GM18526 (cell line): ENCODE data around the gene ABI3.
A peak's percentile ranks its signal among the peaks of the same experiment; 100 is the strongest.

Source experiments
- POLR2A ChIP-seq: IDR thresholded peaks from 3 replicates; pipeline ENCODE4 v1.6.1; 2011; ENCODE audit not compliant: insufficient read length; ENCODE audit errors: extremely low read depth

ABI3 gene

DNA sequence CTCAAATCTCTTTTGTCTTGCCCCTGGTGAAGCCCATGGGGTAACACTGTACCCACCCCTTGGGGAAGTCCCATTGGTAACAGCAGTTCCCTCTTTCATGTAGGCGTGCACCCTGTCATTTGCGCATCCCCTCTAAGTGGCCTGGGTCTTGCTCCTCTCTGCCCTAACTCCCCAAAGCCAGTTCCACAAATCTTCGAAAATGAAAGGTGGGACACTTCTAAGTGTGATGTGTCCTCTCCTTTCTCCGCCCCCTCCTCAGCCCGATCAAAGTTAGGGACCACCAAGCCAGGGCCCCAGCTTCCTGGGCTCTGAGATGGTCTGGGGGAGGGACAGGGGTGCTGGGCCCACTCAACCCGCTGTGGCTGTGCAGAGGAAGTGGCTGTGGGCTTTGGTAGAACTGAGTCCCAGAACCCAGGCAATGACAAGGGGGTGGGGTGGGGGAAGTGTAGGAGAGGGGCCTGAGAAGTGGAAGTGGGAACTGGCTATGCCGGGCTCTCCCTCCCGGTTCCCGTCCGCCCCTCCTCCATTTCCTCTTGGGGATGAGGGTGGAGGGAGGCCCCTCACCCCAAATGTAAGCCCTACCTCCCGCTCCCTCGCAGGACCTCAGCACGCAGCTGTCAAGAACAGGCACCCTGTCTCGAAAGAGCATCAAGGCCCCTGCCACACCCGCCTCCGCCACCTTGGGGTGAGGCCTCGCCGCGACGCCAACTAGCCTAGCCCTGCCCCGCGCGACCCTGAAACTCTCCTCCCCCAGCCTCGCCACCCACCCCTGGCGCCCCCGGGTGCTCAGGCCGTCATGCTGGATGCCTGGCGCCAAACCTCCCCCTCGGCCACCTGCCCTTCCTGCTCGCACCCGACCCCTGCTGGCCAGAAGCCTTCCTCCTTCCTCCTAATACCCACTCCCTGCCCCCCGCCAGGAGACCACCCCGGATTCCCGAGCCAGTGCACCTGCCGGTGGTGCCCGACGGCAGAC is 8.7 kb downstream of the ABI3 start:
- no peak for TF ChIP-seq POLR2A

DNA sequence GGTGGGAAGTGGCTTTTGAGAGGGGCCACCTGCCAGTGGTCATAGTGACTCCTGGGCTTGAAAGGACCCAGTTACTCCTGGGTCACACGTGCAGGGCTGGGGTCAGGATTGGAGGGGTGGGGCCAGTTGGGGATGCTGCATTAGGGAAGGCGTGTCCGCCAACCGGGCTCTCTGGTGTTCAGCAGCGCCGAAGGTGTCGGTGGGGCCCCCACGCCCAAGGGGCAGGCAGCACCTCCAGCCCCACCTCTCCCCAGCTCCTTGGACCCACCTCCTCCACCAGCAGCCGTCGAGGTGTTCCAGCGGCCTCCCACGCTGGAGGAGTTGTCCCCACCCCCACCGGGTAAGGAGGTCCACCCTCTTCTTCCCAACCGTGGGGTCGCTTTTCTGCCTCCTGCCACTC is 9.5 kb downstream of the ABI3 start:
- TF ChIP-seq POLR2A: no peak

DNA sequence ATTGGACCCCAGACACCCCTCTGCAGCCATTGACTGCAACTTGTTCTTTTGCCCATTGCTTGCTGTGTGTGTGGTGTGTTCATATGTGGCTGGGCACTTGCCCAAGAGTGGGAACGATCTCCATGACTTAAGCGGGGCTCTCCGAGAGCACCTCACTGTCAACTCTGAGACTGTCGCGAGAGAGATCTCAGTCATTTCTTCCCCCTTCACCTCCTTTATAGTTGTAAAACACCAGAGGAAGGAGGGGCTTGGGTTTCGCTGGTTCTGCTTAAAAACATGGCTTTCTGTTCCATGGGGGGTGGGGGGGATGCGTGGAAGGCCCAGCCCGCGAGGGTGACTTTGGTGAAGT is 12.6 kb downstream of the ABI3 start:
- peak; percentile 8 for TF ChIP-seq POLR2A

DNA sequence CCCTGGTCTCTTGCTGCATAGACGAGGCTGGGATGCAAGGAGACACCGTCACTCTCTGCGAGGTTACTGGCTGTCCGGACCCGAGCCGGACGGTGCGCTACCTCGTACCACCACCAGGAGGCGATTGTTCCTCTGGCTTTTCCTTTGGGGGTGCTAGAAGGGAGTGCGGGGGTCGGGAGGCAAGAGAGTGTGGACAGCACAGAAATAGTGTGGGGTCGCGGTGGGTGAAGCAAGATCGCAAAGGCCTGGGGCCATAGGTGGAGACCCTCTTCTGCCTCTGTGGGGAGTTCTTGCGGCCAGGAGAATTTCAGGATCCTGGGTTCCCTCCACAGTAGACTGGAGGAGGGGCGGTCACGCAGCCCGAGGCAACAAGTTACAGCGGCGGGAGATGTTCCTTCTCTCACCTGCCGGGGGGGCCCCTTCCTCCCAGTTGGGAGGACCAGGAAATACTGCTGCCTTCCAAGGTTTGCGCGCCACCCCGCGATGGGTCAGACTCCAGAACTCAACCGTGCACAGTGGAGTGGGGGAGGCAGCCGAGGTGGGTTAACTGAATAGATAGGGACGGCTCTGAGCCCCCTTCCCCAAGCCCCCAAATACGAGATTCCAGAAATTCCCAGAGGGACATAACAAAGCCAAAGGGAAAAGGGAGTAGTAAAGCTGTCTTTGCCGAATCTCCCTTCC is 13.2 kb downstream of the ABI3 start:
- no peak for TF ChIP-seq POLR2A

DNA sequence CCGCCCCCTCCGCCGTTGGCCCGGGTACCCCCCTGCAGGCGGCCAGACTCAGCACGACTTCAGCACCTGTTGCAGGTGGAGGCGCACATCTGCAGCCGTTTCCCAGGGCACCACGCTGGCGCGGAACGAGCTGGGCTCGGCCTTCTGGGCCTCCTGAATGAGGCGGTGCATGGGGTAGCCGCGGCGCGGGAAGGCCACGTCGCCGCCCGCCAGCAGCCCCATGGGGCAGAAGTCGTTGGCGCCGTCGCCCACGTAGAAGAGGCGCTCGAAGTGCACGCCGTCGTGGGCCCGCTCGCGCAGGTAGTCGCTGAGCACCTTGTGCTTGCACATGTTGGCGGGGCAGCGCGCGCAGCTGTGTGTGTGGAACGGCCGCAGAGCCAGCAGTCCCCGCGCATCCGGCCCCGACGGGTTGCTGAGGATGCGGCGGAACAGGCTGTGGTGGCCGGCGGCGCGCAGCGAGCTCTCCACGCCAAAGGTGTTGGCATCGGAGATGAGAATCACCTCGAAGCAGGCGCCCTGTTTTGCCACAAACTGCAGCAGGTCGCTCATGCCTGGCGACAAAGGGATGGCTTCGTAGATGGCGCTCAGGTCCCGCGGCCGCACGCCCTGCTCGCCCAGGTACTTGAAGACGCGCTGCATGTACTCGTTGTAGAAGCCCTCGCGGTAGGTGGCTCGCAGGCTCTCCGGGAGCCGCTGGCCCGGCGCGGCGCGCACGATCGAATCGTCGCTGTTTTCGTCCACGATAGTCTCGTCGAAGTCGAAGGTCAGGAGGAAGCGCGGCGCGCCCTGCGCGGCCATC is 13.9 kb downstream of the ABI3 start:
- TF ChIP-seq POLR2A: no peak

DNA sequence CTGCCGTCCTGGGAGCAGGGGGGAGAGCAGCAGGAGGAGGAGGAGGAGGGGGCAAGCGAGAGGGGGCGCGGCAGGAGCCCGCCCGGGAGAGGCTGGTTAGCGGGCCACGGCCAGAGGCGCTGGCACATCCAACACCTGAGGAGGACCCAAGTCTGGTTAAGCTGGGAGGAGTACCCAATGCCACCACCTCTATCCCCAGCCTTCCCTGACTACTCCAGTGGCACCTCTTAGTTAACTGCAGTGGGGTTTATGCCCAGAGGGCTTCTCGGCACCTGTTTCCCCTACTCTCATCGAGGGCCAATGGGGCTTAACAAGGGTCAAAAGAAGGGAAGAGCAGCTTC is 14.5 kb downstream of the ABI3 start:
- no peak for TF ChIP-seq POLR2A

DNA sequence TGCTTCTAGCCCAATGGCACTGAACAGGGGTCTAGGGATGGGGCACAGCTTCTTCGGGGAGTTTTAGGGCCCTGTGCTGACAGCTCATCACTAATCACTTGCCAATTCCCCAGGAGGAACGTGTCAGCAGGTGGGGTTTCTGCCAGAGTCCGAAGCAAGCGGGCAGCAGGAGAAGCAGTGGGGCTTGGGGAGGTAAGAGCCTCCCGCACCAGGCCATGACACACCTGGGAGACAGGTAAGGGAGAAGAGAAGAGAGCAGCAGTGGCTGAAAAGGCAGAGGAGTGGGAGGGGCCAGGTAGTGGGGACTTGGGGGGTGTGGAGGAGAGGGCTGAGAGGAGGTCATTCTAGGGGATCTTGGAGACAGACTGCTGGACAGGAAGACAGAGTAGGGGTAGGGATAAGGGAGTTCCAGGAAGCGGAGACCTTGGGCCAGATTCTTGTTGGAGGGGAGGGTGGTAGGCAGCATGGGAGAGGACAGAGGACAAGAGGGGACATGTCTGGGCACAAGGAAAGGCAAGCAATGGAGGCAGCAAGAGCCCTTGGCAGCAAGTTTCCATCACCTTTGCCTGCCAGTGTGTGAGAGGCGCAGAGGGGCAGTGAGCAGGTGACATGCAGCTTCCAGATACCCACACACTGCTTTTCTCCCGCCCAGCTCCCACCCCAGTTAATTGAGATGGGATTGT is 15.2 kb downstream of the ABI3 start:
- TF ChIP-seq POLR2A: no peak

DNA sequence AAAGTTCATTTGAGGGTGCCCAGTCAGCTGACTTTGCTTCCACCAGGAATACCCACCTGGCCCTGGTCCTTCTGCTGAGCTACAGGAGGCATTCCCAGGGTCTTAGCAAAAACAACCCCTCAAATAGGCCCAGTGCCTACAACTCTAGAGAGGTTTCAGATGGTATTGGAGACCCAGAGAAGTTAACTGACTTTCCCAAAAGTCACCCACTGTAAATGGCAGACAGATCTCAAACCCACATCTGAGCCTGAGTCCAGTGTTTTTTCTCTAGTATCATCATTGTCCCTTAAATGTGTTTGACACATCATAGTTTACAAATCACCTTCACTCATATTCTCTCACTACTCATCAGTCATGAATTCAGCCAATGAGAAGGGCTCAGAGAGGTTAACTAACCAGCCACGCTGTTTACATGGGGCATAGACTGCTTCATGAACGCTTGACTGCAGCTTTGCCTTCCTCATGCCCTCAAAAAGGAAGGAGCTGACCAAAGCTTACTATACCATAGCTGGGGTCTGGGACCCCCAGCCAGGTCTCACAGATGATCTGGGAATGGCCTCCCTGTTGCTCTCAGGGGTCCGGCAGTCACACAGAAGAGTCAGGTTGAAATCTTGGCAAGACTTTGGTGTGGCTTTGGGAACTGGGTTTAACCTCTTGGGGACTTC is 16.4 kb downstream of the ABI3 start:
- TF ChIP-seq POLR2A: no peak

DNA sequence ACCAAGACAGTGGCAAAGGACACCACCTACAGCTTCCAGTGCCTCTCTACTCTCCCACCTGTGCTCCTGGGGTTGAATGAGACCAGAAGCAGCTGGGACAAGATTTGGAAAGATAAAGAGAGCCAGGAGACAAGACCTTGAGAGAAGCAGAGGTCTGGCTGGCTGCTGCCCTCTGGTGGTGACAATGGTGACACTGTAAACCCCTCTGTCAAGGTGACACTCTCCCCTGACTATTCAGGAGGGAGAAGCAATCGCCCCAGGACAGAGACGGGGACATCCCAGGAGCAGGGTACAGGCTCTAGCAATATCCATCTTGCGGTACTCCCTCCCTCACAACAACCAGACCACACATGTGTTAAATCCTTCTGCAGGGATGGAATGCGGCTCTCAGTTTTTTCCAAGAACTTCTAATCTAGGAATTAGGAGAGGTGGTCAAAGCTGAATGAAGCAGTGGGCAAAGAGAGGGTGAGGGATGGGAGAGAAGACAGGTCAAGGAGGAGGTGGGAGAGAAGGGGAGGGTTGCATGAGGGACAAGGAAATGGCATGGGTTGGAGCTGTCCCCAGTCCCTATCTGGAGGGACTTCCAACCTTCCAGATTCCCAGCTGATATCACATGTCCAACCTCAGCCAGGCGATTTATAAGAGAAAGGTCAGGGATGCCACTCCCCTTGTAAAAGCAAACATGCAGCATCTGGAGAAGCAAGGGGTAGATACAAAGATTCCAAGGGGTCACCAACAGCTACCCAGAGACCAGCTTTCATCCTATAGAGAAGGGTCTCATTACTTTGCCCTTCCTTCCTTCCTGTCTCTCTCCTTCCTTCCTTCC is 17.1 kb downstream of the ABI3 start:
- no peak for TF ChIP-seq POLR2A

DNA sequence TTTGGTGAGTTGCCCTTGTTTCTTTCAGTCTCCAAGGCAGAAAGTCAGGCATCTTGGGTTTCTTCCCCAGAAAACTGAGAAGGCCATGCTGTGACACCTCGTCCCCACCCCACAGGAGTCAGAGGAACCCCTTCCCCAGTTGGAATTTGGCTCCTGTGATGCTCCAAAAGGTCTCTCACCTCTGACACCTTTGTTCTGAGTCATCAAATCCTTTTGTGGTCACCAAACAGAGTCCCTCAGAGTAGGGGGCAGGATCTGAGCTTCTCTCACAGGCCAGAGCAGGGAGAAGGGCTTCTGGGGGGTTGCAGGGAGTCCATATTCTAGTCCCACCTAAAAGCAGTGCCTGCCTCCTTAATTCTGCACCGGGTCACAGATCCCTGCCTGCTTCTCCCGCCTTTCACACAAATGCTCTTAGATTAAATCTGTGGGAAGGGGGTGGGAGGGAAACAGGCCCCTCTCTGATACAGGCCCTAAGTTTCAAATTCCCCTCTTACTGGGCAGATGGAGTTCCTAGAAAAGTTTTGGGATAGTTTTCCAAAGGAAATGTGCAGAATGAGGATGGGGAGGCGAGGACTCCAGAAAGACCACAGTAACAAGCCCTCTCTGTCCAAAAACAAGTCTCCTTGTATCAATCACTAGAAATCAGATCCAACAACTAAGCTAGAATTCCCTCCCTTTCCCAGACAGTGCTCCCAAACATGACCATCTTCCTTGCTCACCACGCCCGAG is 18.7 kb downstream of the ABI3 start:
- no peak for TF ChIP-seq POLR2A

DNA sequence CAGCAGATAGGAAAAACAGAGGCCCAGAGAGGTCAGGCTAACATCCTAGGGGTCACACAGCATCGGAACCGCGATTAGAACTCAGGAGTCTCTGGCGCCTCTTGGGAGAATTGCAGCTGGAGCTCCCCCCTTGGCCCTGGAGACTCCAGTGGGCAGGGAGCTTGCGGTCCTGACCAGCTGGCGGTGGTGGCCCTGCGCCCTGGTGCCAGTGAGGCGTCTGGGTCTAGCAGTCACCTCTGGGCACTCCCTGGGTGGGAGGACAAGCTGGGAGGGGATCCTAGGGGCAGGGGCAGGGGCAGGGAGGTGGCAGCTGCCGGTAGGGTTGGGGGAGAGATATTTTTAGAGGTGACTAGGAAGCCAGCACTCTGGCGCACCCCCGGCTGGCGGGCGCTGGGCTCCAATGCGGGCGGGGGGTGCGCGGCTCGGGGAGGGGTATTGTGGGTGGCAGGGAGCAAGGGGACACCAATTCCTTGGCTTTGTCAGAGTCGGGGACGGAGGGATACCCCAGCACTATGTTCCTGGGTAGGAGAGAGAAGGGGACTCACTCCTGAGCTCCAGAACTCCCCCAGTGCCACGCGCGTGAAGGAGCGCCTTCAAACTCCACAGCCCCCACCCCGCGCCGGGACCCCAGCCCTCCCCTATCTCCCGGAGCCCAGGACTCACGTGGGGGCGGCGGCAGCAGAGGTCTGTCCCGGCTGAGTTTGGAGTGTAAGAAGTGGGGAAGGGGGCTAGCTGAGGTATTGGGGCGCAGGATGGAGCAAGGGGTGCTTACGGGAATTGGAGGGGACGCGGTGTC is 19.5 kb downstream of the ABI3 start:
- no peak for TF ChIP-seq POLR2A
